ENCODE data around the gene PRPF40A.

GRCh38 chr2:152717228-152718075 lies at the start of gene PRPF40A:
- TF ChIP-seq CTCF (conservative IDR thresholded peaks at IDR 0.05 in 1 of 2, IDR thresholded peaks at IDR 0.05 in 1 of 2; ENCODE audit: extremely low read depth in 1 of 2, insufficient read depth in 1 of 2, low read depth in 1 of 2, low read length in 2 of 2) (no peak), EZH2 (IDR thresholded peaks at IDR 0.05; ENCODE audit: borderline replicate concordance, low read length) (no peak)
